Measurements from ENCODE around the gene UBE2G2.
A peak's percentile ranks its signal among the peaks of the same experiment; 100 is the strongest.

UBE2G2 gene

GRCh38 chr21:44817914-44818639, 16.5 kb upstream of the UBE2G2 start, which contains the start of gene SUMO3:
SUMO3 (minus strand) TSS chr21:44818062; CDS start chr21:44817968, 94 bp downstream.
- Mint-ChIP-seq H3K36me3 (ENCODE audit: low read depth) (peaks cover 8% of the 10 kb centered on the region), H3K27me3 (ENCODE audit: low read depth) (peaks cover 5% of the 10 kb centered on the region), H3K27ac (peak within 1 kb of the TSS in 1 of 3 experiments; percentile 49), H3K4me3 (peak within 1 kb of the TSS; percentile 75), H3K4me1 (peaks cover 4% of the 10 kb centered on the region), H3K9me3 (peaks cover 25% of the 10 kb centered on the region)
- TF ChIP-seq, protein P1, sequence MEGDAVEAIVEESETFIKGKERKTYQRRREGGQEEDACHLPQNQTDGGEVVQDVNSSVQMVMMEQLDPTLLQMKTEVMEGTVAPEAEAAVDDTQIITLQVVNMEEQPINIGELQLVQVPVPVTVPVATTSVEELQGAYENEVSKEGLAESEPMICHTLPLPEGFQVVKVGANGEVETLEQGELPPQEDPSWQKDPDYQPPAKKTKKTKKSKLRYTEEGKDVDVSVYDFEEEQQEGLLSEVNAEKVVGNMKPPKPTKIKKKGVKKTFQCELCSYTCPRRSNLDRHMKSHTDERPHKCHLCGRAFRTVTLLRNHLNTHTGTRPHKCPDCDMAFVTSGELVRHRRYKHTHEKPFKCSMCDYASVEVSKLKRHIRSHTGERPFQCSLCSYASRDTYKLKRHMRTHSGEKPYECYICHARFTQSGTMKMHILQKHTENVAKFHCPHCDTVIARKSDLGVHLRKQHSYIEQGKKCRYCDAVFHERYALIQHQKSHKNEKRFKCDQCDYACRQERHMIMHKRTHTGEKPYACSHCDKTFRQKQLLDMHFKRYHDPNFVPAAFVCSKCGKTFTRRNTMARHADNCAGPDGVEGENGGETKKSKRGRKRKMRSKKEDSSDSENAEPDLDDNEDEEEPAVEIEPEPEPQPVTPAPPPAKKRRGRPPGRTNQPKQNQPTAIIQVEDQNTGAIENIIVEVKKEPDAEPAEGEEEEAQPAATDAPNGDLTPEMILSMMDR (IDR thresholded peaks at IDR 0.05; ENCODE audit: unreplicated experiment in 3 of 3): no peak

GRCh38 chr21:44817506-44817880, 15.9 kb upstream of the UBE2G2 start:
- H3K9me3 Mint-ChIP-seq: peaks cover 19% of the 10 kb centered on the region
- H3K4me3 Mint-ChIP-seq: peak overlapping the region; percentile 68 to 75 (median 75)
- TF ChIP-seq, protein P1 (IDR thresholded peaks at IDR 0.05; ENCODE audit: unreplicated experiment in 3 of 3): no peak
- peaks cover 4% of the 10 kb centered on the region for H3K4me1 Mint-ChIP-seq
- no peak overlapping the region for H3K27ac Mint-ChIP-seq
- peaks cover 12% of the 10 kb centered on the region for H3K36me3 Mint-ChIP-seq (ENCODE audit: low read depth)
- H3K27me3 Mint-ChIP-seq (ENCODE audit: low read depth): peaks cover 5% of the 10 kb centered on the region

DNA sequence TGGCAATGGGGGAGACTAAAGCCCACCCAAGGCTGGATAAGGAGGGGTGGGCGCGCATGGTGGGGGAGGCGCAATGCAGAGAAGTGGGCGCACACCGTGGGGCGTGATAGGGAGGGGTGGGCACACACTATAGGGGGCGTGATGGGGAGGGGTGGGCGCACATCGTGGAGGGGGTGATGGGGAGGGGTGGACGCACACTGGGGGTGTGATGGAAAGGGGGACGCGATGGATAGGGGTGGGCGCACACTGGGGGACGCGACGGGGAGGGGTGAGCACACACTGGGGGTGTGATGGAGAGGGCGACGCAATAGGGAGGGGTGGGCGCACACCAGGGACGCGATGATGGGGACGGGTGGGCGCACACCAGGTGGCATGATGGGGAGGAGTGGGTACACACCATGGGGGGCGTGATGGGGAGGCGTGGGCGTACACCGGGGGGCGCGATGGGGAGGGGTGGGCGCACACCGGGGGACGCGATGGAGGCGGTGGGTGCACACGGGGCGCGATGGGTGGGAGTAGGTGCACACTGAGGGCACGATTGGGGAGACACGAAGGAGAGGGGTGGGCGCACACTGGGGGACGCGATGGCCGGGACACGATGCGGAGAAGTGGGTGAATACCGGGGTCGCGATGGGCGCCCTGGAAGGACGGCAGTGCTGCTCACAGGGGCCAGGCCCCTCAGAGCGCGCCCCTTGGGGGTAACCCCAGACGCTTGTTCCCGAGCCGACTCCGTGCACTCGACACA, 15.3 kb upstream of the UBE2G2 start:
- TF ChIP-seq, protein P1 (IDR thresholded peaks at IDR 0.05; ENCODE audit: unreplicated experiment in 3 of 3): no peak
- peaks cover 14% of the 10 kb centered on the region for H3K9me3 Mint-ChIP-seq
- H3K4me3 Mint-ChIP-seq: peak overlapping the region; percentile 85 to 93 (median 90)
- peaks cover 5% of the 10 kb centered on the region for H3K27me3 Mint-ChIP-seq (ENCODE audit: low read depth)
- peaks cover 14% of the 10 kb centered on the region for H3K36me3 Mint-ChIP-seq (ENCODE audit: low read depth)
- H3K27ac Mint-ChIP-seq: peak overlapping the region; percentile 32 to 88 (median 67)
- H3K4me1 Mint-ChIP-seq: peaks cover 4% of the 10 kb centered on the region

GRCh38 chr21:44815852-44816628, 14.4 kb upstream of the UBE2G2 start:
- peaks cover 19% of the 10 kb centered on the region for H3K36me3 Mint-ChIP-seq (ENCODE audit: low read depth)
- H3K4me3 Mint-ChIP-seq: peak overlapping the region; percentile 85 to 93 (median 90)
- H3K4me1 Mint-ChIP-seq: peaks cover 4% of the 10 kb centered on the region
- H3K27me3 Mint-ChIP-seq (ENCODE audit: low read depth): peaks cover 5% of the 10 kb centered on the region
- TF ChIP-seq, protein P1 (IDR thresholded peaks at IDR 0.05; ENCODE audit: unreplicated experiment in 3 of 3): no peak
- H3K27ac Mint-ChIP-seq: peak overlapping the region; percentile 55 to 88 (median 67)
- H3K9me3 Mint-ChIP-seq: peaks cover 11% of the 10 kb centered on the region

GRCh38 chr21:44815225-44815624, 13.6 kb upstream of the UBE2G2 start:
- Mint-ChIP-seq H3K4me3 (peak overlapping the region in 2 of 3 experiments; percentile 8 to 38), H3K4me1 (peaks cover 4% of the 10 kb centered on the region)

More at GRCh38 chr21:44815225-44815624, 13.6 kb upstream of the UBE2G2 start:
- Mint-ChIP-seq H3K36me3 (ENCODE audit: low read depth) (peaks cover 23% of the 10 kb centered on the region), H3K27me3 (ENCODE audit: low read depth) (peaks cover 5% of the 10 kb centered on the region), H3K27ac (no peak overlapping the region), H3K9me3 (peaks cover 9% of the 10 kb centered on the region)
- TF ChIP-seq, protein P1 (IDR thresholded peaks at IDR 0.05; ENCODE audit: unreplicated experiment in 3 of 3): no peak

Data from nephron (organoid).